GM12892 (cell line): ENCODE results near the gene C1orf35.

ENCODE experiments used
- DNase-seq: peaks from one replicate; pipeline ENCODE4 v3.0.0; 2011; ENCODE audit not compliant: insufficient read length
- FAIRE-seq: peaks from 2 replicates; lab custom pipeline; 2011; peaks lifted over from hg19 to GRCh38; lab: Jason Lieb, UNC
- POLR2A ChIP-seq: IDR thresholded peaks from 2 replicates; pipeline ENCODE4 v1.6.1; 2011; ENCODE audit warnings: low read depth, low read length, control low read depth
- POLR2AphosphoS5 ChIP-seq: IDR thresholded peaks from 2 replicates; pipeline ENCODE4 v1.6.1; 2011; ENCODE audit warnings: low read depth, low read length, control low read depth
- TAF1 ChIP-seq: IDR thresholded peaks from 2 replicates; pipeline ENCODE4 v1.6.1; 2011; ENCODE audit warnings: low read depth, mild to moderate bottlenecking, control low read depth, low read length, borderline replicate concordance

C1orf35 gene

DNA sequence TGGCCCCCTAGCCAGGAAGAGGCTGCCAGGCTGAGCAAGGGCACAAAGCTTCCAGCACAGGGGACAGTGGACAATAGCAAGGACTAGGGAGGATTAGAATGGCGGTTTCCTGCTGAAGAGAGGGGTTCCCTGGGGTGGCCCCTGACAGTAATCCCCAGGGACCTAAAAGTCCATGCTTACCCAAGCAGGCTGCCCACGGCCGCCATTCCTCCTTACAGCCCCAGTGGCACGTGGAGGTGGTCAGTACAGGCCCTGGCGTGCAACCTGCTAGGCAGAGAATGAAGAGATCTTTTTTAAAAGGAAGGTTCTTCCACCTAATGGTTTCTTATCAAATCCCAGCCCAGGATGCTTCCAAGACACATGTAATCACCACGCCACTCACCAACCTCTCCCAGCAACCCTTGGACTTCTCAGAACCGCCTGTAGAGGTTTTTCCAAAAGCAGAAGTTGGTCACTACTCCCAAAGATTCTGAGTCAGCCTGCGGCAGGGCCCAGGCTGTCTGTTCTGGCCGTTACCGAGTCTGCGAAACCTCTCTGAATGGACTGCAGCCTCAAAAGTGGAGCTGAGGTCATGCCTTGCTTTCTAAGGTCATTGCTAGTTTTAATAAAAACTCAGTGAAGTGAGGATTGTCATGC is 5.0 kb upstream of the C1orf35 start:
- DNase-seq (no peak), FAIRE-seq (no peak)
- TF ChIP-seq TAF1, result no peak
- no peak for TF ChIP-seq POLR2AphosphoS5
- TF ChIP-seq POLR2A, result no peak

DNA sequence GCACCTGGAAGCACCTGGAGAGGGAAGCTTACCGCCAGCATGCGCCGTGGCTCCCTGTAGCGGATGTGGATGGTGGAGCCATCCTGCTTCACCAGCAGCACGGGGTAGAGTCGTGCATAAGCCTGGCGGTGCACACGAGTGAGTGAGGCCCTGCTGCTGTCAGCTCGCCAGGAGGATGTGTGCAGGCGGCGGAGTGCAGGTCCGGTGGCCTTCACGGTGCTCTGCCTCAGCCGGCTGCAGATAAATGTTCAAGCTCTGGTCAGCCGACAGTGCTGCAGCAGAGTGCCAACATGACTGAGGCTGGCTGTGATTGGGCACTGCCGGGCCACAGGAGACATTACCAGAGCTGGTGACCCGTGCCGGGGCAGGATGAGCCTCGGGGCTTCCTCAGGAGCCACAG is 4.5 kb upstream of the C1orf35 start:
- DNase-seq (no peak), FAIRE-seq (no peak)
- TF ChIP-seq TAF1, result no peak
- TF ChIP-seq POLR2AphosphoS5, result no peak
- TF ChIP-seq POLR2A, result no peak

DNA sequence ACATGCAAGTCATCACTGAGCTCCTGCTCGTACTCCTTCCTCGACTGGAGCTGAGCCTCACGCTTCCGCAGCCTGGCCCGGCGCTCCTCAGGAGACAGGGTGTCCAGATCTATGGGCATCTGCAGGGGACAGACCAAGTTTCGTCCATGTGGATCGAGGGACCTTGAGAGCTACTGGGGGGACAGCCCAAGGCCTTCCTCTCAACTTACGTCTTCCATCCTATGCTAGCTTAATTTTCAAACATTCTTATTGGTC is 3.6 kb upstream of the C1orf35 start:
- TF ChIP-seq POLR2A (no peak), TAF1 (no peak), POLR2AphosphoS5 (no peak)
- FAIRE-seq (no peak), DNase-seq (no peak)

- TF ChIP-seq TAF1, result no peak
- FAIRE-seq (no peak), DNase-seq (no peak)
Measured at GRCh38 chr1:228105996-228106799, 3.1 kb upstream of the C1orf35 start.

GRCh38 chr1:228105270-228105995 is 2.3 kb upstream of the C1orf35 start:
- FAIRE-seq (no peak), DNase-seq (no peak)
- no peak; the same call in 1 of the 2 replicates for TF ChIP-seq POLR2A
- TF ChIP-seq POLR2AphosphoS5, result no peak

- no peak for DNase-seq
- TF ChIP-seq POLR2A (0 out of 2 replicates have a peak, but pooled peaks have one; percentile 17), POLR2AphosphoS5 (no peak), TAF1 (no peak)
- FAIRE-seq, result no peak
Measured at GRCh38 chr1:228104526-228105269, 1.6 kb upstream of the C1orf35 start.

- TF ChIP-seq POLR2AphosphoS5, result no peak
- TF ChIP-seq TAF1, result no peak
- TF ChIP-seq POLR2A, result no peak
- DNase-seq (peak; percentile 68), FAIRE-seq (no peak)
Measured at GRCh38 chr1:228101994-228102790, 933 bp downstream of the C1orf35 start.

DNA sequence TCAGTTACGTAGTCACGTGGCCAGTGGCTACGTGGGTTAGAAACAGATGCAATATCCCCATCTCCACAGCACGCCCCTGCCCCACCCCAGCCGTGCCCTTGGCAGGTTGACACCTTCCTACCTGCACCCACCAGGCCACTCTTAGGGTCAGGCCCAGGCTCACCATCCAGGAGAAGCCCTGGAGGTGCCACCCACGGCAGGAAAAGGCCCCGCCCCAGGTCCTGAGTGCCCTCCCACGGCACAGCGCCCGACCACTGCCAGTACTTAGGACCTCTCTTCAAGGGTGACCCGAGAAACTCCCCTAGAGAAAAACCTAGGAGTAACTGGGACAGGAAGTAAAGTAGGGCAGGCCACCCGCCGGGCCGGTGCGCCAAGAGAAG is 1.5 kb downstream of the C1orf35 start:
- DNase-seq (no peak), FAIRE-seq (no peak)
- TF ChIP-seq POLR2AphosphoS5 (no peak), POLR2A (no peak), TAF1 (no peak)

- TF ChIP-seq POLR2A (no peak), POLR2AphosphoS5 (no peak; the same call in 1 of the 2 replicates), TAF1 (no peak)
- no peak for DNase-seq
- FAIRE-seq, result no peak
Measured at GRCh38 chr1:228100822-228101613, 2.1 kb downstream of the C1orf35 start.

DNA sequence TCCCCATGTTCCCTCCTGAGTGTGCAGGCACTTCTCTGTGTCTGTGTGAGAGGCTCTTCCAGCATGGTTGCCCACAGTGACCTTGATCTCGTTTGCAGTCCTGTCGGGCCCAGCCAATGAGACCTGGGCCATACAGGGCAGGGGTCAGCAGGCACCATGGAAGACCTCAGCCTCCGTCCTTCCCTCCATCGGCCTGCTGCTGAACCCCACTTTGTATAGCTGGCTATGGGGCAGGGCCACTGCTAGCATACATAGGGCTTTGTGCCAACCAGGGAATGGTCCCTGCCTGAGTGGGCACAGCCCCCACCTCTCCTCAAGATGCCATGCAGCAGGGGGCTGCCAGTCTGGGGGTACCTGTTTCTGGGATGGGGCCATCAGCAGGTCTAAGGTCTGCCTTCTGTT is 3.8 kb downstream of the C1orf35 start:
- TF ChIP-seq POLR2AphosphoS5, result no peak
- TF ChIP-seq TAF1, result no peak
- no peak for TF ChIP-seq POLR2A
- no peak for FAIRE-seq
- DNase-seq, result no peak
